GM19395 (cell line): Measurements from ENCODE around the gene CELF4.
"Not testable (repeated sequence)": the region's sequence is repeated elsewhere in the genome, so short reads cannot be mapped to it uniquely, and the experiment has no call there.

Experiments
- ATAC-seq: cut with Tn5 transposase; IDR thresholded peaks from one replicate; pipeline ENCODE4 v1.9.1; 2021; ENCODE audit warnings: mild to moderate bottlenecking, moderate library complexity; ENCODE audit not compliant: unreplicated experiment

The CELF4 gene

DNA sequence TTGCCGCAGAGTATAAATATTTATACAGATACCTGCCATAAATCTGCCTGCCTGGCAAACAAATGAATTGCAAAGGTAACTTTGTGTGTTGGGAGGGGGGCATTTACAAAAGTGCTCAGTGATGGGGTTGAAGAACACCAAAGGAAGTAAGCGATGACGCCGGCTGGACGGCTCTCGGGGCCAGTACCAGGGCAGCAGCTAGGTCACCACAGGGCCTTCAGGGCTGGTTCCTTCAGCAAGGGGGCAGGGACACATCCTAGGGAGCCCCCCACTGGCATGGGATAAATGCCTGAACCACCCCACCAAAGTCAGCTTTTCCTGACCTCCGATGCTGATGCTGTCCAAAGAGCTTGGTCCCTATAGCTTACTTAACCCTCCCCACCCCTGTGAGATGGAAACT is 190.4 kb downstream of the CELF4 start:
- no peak for ATAC-seq

DNA sequence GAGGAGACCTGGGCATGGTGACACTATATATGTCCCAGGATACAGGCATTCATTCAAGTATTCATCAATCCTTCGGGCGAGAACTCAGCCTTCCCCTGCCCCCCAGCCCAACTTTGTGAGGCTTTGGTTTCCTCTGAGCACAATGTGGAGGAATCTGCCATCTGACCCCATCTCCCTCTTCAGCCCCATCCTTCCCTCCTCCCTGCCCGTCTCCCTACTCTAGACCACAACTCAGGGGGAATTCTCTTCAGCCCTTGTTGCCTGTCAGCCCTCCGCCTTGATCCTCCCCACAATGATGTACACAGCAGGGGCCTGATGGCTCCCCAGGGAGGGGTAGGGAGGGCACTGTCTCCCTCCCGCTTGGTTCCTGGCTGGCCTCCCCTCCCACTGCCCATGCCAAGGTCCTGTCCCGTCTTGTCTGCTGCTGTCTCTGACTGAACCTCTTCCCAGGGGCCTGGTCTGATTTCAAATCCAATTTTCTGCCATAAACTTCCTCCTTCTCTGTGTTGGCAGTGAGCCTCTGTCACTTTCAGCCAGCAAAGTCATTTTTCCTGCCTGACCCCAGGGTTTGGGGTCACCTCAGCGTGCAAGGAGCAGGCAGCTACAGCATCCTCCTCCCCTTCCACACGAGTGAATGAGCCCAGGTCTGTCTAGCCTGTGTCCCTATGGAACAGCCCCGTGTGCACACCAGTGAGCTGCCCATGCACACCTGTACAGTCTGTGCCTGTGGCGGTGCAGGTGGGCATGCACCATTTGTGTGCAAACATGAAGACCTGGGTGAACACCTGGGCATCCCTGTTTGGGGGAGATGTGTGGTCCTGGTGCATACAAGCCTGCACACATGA is 197.3 kb downstream of the CELF4 start:
- ATAC-seq: no peak

GRCh38 chr18:37364237-37364636 is 201.4 kb downstream of the CELF4 start:
- ATAC-seq: no peak

DNA sequence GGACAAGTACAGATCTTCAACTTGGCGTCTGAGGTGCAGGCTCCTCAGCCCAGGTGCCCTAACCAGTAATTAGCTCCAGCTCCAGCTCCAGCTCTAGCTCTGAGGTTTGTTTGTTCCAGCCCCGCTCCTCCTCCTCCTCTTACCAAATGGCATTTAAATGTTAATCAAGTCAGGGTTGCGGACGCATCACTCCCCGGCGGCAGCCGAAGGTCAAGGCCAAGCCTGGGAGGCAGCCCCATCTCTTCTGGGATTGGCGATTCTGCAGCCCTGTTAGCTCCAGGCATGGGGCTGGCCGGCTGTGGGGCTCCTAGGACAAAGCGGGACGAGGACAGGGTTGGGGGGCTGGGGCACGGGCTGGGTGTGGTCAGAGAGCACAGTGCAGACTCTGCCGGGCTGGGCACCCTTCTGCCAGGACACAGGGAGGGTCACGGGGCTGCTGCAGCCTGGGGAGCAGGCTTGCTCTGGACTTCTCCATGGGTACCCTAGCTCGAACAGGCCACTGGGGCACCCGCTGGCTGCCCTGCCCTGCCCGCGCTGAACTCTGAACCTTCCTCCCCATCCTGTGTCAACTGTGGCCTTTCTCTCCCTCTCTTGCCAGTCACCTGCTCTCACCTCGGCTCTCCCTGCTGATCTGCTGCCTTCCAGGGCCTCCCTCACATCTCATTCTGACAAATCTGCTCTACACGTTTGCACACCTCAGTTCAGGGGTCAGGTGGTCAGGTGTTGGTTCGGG is 203.3 kb downstream of the CELF4 start:
- no peak for ATAC-seq

DNA sequence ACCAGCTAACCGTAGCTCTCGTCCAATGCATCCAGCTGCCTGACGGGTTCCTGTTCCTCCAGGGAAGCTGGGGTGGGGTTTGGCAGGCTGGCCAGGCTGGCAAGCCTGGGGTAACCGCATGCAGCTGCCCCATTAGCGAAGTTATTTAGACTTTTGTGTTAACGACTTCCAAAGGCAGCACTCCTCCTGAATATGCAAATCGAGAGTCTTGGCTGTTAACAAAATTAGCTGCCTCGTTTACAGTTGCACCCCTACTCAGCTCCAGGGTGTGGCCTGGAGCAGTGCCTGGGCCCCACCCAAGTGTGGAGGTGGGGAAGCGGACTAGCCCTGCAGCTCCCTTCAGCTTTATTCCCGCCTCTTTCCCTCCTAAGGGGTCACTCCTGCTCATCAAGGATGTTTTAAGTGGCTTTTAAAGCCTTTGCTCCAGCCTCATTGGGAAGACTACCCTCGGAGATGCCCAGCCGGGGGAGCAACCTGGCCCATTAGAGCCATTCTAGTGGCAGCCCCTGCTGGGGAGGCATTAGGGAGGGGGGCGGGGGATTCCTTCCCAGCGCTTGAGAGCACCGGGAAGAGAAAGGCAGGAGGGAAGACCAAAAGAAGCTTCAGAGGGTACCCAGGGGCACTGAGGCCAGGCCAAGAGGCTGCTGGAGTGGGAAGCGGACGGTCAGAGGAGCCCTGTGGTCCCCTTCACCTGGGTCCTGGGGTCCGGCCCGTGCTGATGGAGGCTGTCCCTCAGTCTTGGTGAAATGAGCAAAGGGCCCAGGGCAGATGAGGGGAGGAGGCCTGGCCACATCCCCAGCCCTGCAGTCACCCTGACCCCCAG is 204.1 kb downstream of the CELF4 start:
- ATAC-seq: no peak

- ATAC-seq: not testable (repeated sequence)
Measured at GRCh38 chr18:37358061-37358460, 207.5 kb downstream of the CELF4 start.

DNA sequence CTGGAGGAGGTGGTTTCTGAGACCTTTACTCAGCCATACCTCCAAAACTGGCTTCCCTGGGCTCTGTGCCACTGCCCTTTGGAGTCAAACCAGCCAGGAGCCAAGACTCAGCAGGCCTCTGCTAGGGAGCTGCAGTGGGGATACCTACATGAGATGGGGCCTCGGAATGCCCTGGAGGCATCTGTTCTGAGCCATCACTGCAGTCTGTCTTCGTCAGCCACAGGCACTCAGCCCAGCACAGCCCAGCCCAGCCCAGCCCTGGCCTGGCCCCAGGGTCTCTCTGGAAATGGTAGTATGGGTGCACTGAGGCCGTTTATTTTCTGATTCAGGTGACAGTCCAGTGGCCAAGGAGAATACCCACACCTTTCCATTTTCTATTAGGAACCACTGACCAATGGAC is 209.8 kb downstream of the CELF4 start:
- ATAC-seq: no peak

DNA sequence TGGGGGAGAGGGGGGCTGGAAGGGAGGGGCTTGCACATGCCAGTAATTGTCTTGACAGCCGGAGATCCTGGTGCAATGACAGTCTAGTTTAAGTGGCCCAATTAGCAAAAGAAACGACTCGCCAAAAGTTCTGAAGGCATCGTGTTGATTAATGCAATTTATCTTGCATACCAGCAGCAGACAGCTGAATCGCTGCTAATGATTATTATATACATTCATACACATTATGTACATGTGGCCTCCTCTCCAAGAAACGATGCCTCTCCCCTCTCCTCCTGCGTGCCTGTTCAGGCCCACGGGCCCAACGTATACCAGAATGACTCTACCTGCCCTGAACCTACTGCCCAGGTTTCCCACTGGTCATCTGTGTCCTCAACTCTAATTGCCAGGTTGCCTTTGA is 214.5 kb downstream of the CELF4 start:
- ATAC-seq: no peak

DNA sequence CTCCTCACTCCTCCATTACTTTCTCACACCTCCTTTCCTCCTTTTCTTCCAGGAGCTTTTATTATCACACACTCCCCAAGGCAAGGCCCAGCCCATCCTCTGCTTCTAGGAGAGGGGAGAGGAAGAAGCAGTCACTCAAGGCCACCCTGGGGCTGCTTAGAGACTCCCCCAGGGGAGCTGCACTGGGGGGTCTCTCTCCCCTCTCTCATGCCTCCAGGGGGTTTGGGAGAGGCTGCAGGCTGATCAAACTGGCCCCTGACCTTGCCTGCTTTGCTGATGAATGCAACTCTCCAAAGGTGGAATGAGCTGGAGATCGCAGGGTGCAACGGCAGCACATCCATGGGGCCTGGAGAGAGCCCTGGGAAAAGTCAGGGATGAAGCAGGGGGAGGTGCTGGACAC is 216.9 kb downstream of the CELF4 start:
- ATAC-seq: no peak

- ATAC-seq: no peak
Measured at GRCh38 chr18:37346048-37346447, 219.6 kb downstream of the CELF4 start.

DNA sequence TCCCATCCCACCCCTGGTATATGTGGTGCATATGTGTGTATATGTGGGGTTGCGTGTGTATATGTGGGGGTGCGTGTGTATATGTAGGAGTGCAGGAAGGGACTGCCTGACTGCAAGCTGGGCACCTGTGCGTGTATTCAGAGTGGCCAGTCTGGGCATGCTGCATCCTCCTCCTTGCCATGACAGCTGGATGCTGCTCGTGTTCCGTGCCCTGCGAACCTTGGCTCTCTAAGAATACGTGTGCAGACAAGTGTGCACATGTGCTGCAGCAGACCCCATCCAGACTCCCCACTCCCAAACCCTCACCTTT is 222.1 kb downstream of the CELF4 start:
- no peak for ATAC-seq

GRCh38 chr18:37341473-37342086 is 224.0 kb downstream of the CELF4 start:
- no peak for ATAC-seq

DNA sequence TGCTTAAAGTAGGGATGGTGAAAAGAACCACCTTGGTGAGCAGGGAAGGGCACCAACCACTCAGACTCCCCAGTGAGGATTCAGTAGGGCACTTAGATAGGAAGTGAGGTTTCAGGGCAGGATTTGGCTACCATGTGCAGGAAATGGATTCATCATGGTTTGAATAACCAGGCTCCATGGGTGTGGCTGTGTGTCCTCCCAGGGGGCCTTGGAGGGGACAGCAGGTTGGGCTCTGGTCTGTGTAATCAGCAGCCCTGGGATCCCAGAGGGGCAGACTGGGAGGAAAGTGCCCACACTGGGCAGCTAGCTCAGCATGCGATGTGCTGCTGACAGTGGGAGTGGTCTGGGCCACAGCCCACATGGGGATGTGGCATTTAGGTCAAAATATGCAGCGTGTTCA is 224.6 kb downstream of the CELF4 start:
- ATAC-seq: no peak

- ATAC-seq: no peak
Measured at GRCh38 chr18:37339701-37340215, 225.8 kb downstream of the CELF4 start.

- ATAC-seq: no peak
Measured at GRCh38 chr18:37336568-37337285, 228.9 kb downstream of the CELF4 start.

GRCh38 chr18:37335409-37335736 is 230.2 kb downstream of the CELF4 start:
- ATAC-seq: no peak

DNA sequence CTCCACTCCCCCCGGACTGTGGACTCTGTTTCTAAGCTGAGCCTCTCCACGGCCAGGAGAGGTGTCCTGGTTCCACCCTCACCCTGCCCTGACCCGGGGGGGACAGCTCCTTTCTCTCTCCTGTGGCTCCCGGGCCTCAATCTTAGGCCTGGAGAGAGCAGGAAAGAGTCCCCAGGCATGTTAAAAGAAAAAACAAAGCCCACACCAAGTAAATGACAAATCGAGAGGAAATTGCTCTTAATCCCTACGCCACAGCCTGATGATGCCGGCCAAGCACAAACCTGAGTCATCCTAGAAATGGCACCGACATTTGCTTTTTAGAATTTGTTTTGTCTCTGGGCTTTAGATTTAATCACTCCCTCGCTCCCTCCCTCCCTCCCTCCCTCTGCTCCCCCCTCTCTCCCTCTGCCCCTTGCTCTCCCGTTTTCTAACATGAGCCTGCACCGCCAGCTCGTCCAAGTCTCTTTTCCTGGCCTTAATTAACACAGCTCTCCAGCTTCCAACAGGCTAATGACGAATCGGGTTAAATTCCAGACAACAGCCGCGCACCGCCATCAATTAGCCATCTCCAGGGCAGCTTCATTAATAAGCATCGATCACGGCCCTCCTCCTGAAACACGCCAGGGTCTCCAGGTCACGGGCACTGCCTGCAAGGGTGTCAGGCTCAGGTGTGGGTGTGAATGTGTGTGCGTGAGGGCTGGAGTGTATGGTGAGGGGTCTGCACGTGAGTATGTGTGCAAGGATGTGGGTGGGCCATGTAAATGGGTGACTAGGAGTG is 230.8 kb downstream of the CELF4 start:
- no peak for ATAC-seq

DNA sequence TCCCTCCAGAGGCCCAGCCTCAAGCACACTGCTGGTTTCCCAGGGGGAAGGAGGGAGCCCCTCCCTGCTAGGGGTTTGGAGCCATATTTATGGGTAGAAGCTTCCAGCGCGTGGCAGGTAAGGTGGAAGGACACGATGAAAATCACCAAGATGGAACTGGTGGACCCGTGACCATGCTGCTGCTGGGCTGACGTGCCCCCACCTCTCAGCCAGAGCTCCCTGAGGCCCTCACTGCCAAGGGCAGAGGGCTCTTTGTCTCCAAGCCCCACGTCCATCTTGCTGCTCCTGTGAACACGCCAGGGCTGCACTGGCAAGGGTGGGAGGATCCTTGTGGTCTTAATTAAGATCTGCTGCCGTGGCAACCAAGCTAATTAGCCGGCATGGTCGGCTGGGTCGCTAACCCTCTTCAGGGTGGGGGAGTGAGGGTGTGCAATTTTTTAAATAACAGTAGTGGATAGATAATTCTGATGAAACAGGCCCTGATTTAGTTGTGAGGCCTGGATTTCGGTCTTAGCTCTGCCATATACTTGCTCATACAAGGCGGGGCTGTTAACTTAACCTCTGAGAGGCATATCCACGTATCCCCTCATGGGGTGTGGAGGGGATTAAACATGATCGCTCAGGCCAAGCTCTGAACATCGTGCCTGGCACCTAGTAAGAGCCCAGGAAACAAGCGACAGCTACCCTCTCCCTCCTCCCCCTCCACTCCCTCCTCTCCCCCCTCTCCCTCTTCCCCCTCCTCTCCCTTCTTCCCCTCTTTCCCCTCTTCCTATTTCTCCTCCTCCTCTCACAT is 232.8 kb downstream of the CELF4 start:
- ATAC-seq: no peak

- ATAC-seq: no peak
Measured at GRCh38 chr18:37332219-37332618, 233.4 kb downstream of the CELF4 start.
